HCT116 (cell line): ENCODE data around the gene MEF2D. TPM values are rescaled to one million over a fixed set of nuclear protein-coding genes. Genes with fewer than 3 reads are reported as not detected.

Experiments used
- ATAC-seq: fragments of 200-7000 bp; cut with Tn5 transposase; 2 replicates; pipeline ENCODE4 v1.9.1; 2020; ENCODE audit warnings: mild to moderate bottlenecking, moderate library complexity
- BruUV-seq: library from RNA; stranded (reverse); fragments of 400-500 nt; replicated peaks from 2 replicates; lab custom pipeline; 2021; lab: Mats Ljungman, UMichigan
- CTCF ChIA-PET: fragments of 300-600 bp; sonication (Branson Sonifier 250); formaldehyde crosslinking; loops from one replicate; lab custom pipeline; 2021; ENCODE audit warnings: antibody characterized with exemption; lab: Charles Lee
- POLR2A ChIA-PET: fragments of 300-600, 350-600 bp; sonication (Branson Sonifier 250); formaldehyde crosslinking; loops from one replicate; lab custom pipeline; 2021; ENCODE audit warnings: antibody characterized with exemption; lab: Charles Lee
- RAD21 ChIA-PET, 2 experiments: fragments of 300-600 bp; sonication (Branson Sonifier 250); formaldehyde crosslinking; loops; one replicate each; lab custom pipeline; 2023; ENCODE audit warnings: low total read pairs in 2 of 2; ENCODE audit not compliant: uncharacterized antibody in 2 of 2, unreplicated experiment in 2 of 2, low non-redundant PET in 1 of 2; lab: Charles Lee
- DNase-seq: peaks from one replicate; pipeline ENCODE4 v3.0.0-alpha.2; 2010; ENCODE audit warnings: low read depth, low spot score
- H2AFZ ChIP-seq: fragments of 200-600 bp; shearing (Covaris generic), sonication (generic); 2 replicates; pipeline ENCODE4 v1.6.1; 2017; ENCODE audit warnings: low read depth, mixed run types, mixed read lengths, antibody characterized with exemption, low read length; ENCODE audit not compliant: poor library complexity, severe bottlenecking
- H3K27ac ChIP-seq: 2 replicates; pipeline ENCODE4 v1.5.1; 2012; ENCODE audit warnings: low read depth, low read length
- H3K27me3 ChIP-seq: fragments of 200-600 bp; sonication (generic); 2 replicates; pipeline ENCODE4 v1.6.1; 2016; ENCODE audit warnings: mixed run types, low read length, mixed read lengths; ENCODE audit not compliant: insufficient read depth
- H3K36me3 ChIP-seq, 2 experiments: fragments of 200-500 bp in 1 of 2; fragments of 200-600 bp in 1 of 2; sonication (Bioruptor generic) in 1 of 2; sonication (generic) in 1 of 2; 2 replicates each; pipeline versions ENCODE4 v1.5.1 to v1.6.1; 2014 to 2016; ENCODE audit warnings: low read length in 2 of 2, inconsistent platforms in 1 of 2, mixed read lengths in 1 of 2, mixed run types in 1 of 2; ENCODE audit not compliant: insufficient read depth in 2 of 2, control insufficient read depth in 1 of 2
- H3K4me1 ChIP-seq, 2 experiments: fragments of 200-600 bp in 1 of 2; sonication (generic) in 1 of 2; 2 replicates each; pipeline versions ENCODE4 v1.5.1 to v1.6.1; 2012 to 2017; ENCODE audit warnings: low read length in 2 of 2, inconsistent platforms in 1 of 2, mild to moderate bottlenecking in 1 of 2, mixed read lengths in 1 of 2, mixed run types in 1 of 2, moderate library complexity in 1 of 2; ENCODE audit not compliant: insufficient read depth in 2 of 2, control insufficient read depth in 1 of 2
- H3K4me2 ChIP-seq: fragments of 200-600 bp; sonication (generic); 2 replicates; pipeline ENCODE4 v1.6.1; 2017; ENCODE audit warnings: mixed run types, low read length, mixed read lengths
- H3K4me3 ChIP-seq, 2 experiments: fragments of 200-600 bp in 1 of 2; sonication (generic) in 1 of 2; replicated peaks in 1 of 2; 2 replicates each; pipeline ENCODE4 v1.5.1; 2011 to 2016; ENCODE audit warnings: low read length in 2 of 2, control low read depth in 1 of 2, low read depth in 1 of 2, mild to moderate bottlenecking in 1 of 2, mixed read lengths in 1 of 2, mixed run types in 1 of 2
- H3K79me2 ChIP-seq: fragments of 200-600 bp; sonication (generic); 2 replicates; pipeline ENCODE4 v1.6.1; 2017; ENCODE audit warnings: mild to moderate bottlenecking, mixed run types, low read length, moderate library complexity, mixed read lengths; ENCODE audit not compliant: insufficient read depth
- H3K9ac ChIP-seq: fragments of 200-600 bp; sonication (generic); 2 replicates; pipeline ENCODE4 v1.6.1; 2016; ENCODE audit warnings: low read length, mixed read lengths
- H3K9me2 ChIP-seq: fragments of 200-600 bp; sonication (generic), shearing (Covaris generic); 2 replicates; pipeline ENCODE4 v1.6.1; 2017; ENCODE audit warnings: mixed run types, mild to moderate bottlenecking, moderate library complexity; ENCODE audit not compliant: insufficient read depth
- H3K9me3 ChIP-seq, 2 experiments: fragments of 200-500 bp in 1 of 2; fragments of 200-600 bp in 1 of 2; sonication (Bioruptor generic) in 1 of 2; sonication (generic) in 1 of 2; 2 replicates each; pipeline ENCODE4 v1.6.1; 2014 to 2017; ENCODE audit warnings: low read length in 2 of 2, mixed read lengths in 2 of 2, inconsistent platforms in 1 of 2, low read depth in 1 of 2, mild to moderate bottlenecking in 1 of 2, mixed run types in 1 of 2, moderate library complexity in 1 of 2; ENCODE audit not compliant: control insufficient read depth in 1 of 2, insufficient read depth in 1 of 2
- H4K20me1 ChIP-seq: fragments of 200-600 bp; sonication (generic), shearing (Covaris generic); 2 replicates; pipeline ENCODE4 v1.6.1; 2017; ENCODE audit warnings: mixed run types, mild to moderate bottlenecking, moderate library complexity; ENCODE audit not compliant: insufficient read depth
- CBX3 ChIP-seq: IDR thresholded peaks from 2 replicates; pipeline ENCODE4 v1.6.1; 2012; ENCODE audit warnings: low read depth
- EGR1 ChIP-seq: IDR thresholded peaks from 2 replicates; pipeline ENCODE4 v1.6.1; 2012; ENCODE audit warnings: low read depth
- EZH2 ChIP-seq: fragments of 200-600 bp; sonication (generic); IDR thresholded peaks from 2 replicates; pipeline ENCODE4 v1.6.1; 2017; ENCODE audit warnings: antibody characterized with exemption, mixed run types
- EZH2phosphoT487 ChIP-seq: fragments of 200-600 bp; IDR thresholded peaks from 2 replicates; pipeline ENCODE4 v1.6.1; 2018; ENCODE audit warnings: antibody characterized with exemption, borderline replicate concordance
- POLR2A ChIP-seq: IDR thresholded peaks from 2 replicates; pipeline ENCODE4 v1.7.0; 2011; ENCODE audit warnings: borderline replicate concordance; ENCODE audit not compliant: insufficient read depth, insufficient read length; ENCODE audit errors: extremely low read depth
- POLR2AphosphoS5 ChIP-seq: IDR thresholded peaks from 2 replicates; pipeline ENCODE4 v1.6.1; 2011; ENCODE audit warnings: mild to moderate bottlenecking, low read depth, low read length, moderate library complexity
- RAD21 ChIP-seq: IDR thresholded peaks from 2 replicates; pipeline ENCODE4 v1.6.1; 2012; ENCODE audit warnings: low read depth, mild to moderate bottlenecking
- SIN3A ChIP-seq: IDR thresholded peaks from 2 replicates; pipeline ENCODE4 v1.6.1; 2012; ENCODE audit warnings: low read depth
- SP1 ChIP-seq: IDR thresholded peaks from 2 replicates; pipeline ENCODE4 v1.6.1; 2012; ENCODE audit warnings: low read depth
- SRF ChIP-seq: IDR thresholded peaks from 2 replicates; pipeline ENCODE4 v1.6.1; 2012; ENCODE audit warnings: low read depth
- YY1 ChIP-seq: IDR thresholded peaks from 2 replicates; pipeline ENCODE4 v1.6.1; 2011; ENCODE audit warnings: low read length, low read depth, moderate library complexity, mild to moderate bottlenecking; ENCODE audit not compliant: insufficient replicate concordance; ENCODE audit errors: extremely low read depth
- ZFX ChIP-seq: fragments of 450-650 bp; IDR thresholded peaks from 2 replicates; pipeline ENCODE4 v1.6.1; 2017
- ZNF274 ChIP-seq: fragments of 200-500 bp; sonication (Bioruptor generic); IDR thresholded peaks from 2 replicates; pipeline ENCODE4 v1.6.1; 2014; ENCODE audit warnings: mild to moderate bottlenecking, low read depth, low read length, inconsistent platforms
- intact Hi-C: fragments of 100-400 bp; cut with micrococcal nuclease; formaldehyde crosslinking; loops from 2 replicates; pipeline ENCODE4 v1.10.0; 2022
- total RNA-seq: library from RNA; stranded (reverse); gene quantifications from one replicate; pipeline ENCODE4 v1.2.1, GENCODE V29; 2021; ENCODE audit not compliant: unreplicated experiment
- TF ChIP-seq, protein P1 (sequence below): IDR thresholded peaks from 2 replicates; pipeline ENCODE4 v1.6.1; 2012; ENCODE audit warnings: low read depth
- TF ChIP-seq, protein P2 (sequence below), 3 experiments: fragments of 200-600 bp in 1 of 3; sonication (generic) in 1 of 3; IDR thresholded peaks in 2 of 3; conservative IDR thresholded peaks in 1 of 3; 2 replicates each; pipeline ENCODE4 v1.5.1; 2012 to 2017; ENCODE audit warnings: low read depth in 2 of 3, low read length in 2 of 3, antibody characterized with exemption in 1 of 3, borderline replicate concordance in 1 of 3, control low read depth in 1 of 3, mild to moderate bottlenecking in 1 of 3, mixed read lengths in 1 of 3, mixed run types in 1 of 3, moderate library complexity in 1 of 3; ENCODE audit not compliant: insufficient read depth in 1 of 3
- TF ChIP-seq, protein P3 (sequence below): IDR thresholded peaks from 2 replicates; pipeline ENCODE4 v1.6.1; 2012

Gene MEF2D
- total RNA-seq, 1 experiment from 2014 or later: 44.2 TPM

DNA sequence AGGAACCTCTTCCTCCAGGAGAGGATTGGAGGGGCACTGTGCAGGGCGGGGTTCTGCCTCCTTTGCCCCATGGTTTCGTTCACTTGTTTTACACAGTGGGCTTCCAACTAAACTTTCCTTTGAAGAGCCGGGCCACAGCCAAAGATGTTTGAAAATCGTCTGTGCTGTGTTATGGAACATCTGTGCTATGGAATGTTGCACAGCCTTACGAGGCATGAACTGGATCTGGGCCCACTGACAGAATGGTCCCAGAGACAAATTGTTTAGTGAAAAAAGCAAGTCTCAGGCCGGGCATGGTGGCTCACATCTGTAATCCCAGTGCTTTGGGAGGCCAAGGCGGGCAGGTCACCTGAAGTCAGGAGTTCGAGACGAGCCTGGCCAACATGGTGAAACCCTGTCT, 12.6 kb upstream of the MEF2D start (continued):
- TF ChIP-seq, protein P1, sequence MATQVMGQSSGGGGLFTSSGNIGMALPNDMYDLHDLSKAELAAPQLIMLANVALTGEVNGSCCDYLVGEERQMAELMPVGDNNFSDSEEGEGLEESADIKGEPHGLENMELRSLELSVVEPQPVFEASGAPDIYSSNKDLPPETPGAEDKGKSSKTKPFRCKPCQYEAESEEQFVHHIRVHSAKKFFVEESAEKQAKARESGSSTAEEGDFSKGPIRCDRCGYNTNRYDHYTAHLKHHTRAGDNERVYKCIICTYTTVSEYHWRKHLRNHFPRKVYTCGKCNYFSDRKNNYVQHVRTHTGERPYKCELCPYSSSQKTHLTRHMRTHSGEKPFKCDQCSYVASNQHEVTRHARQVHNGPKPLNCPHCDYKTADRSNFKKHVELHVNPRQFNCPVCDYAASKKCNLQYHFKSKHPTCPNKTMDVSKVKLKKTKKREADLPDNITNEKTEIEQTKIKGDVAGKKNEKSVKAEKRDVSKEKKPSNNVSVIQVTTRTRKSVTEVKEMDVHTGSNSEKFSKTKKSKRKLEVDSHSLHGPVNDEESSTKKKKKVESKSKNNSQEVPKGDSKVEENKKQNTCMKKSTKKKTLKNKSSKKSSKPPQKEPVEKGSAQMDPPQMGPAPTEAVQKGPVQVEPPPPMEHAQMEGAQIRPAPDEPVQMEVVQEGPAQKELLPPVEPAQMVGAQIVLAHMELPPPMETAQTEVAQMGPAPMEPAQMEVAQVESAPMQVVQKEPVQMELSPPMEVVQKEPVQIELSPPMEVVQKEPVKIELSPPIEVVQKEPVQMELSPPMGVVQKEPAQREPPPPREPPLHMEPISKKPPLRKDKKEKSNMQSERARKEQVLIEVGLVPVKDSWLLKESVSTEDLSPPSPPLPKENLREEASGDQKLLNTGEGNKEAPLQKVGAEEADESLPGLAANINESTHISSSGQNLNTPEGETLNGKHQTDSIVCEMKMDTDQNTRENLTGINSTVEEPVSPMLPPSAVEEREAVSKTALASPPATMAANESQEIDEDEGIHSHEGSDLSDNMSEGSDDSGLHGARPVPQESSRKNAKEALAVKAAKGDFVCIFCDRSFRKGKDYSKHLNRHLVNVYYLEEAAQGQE: no peak
- no peak for TF ChIP-seq EZH2

GRCh38 chr1:156511644-156512043, 11.1 kb upstream of the MEF2D start:
- ChIA-PET RAD21 (no interaction called here), POLR2A (no interaction called here), CTCF (no interaction called here)
- ATAC-seq (no peak), DNase-seq (no peak)
- no peaks in the 10 kb centered on the region for H3K27me3 ChIP-seq
- H3K36me3 ChIP-seq: no peaks in the 10 kb centered on the region
- intact Hi-C loops: loop anchor here (5.0 kb wide), 1 partner anchor 41 kb away; no protein-coding TSS in a partner anchor
- H3K9me3 ChIP-seq: no peaks in the 10 kb centered on the region
- no peak overlapping the region for H3K4me3 ChIP-seq
- H3K27ac ChIP-seq: no peak overlapping the region
- H2AFZ ChIP-seq: no peak overlapping the region
- peaks cover 0 to 9% of the 10 kb centered on the region in 2 experiments; a peak in 1 of 4 replicates for H3K4me1 ChIP-seq
- H3K9ac ChIP-seq: no peak overlapping the region
- H3K9me2 ChIP-seq: no peaks in the 10 kb centered on the region
- no peaks in the 10 kb centered on the region for H3K79me2 ChIP-seq
- H4K20me1 ChIP-seq: no peaks in the 10 kb centered on the region
- H3K4me2 ChIP-seq: no peak overlapping the region
- no TSS peak for BruUV-seq
- TF ChIP-seq SRF (no peak), SP1 (no peak), EZH2 (no peak), SIN3A (no peak), RAD21 (no peak), POLR2A (no peak), EGR1 (no peak), ZFX (no peak), YY1 (no peak), ZNF274 (no peak), POLR2AphosphoS5 (no peak), CBX3 (no peak), EZH2phosphoT487 (no peak)
- TF ChIP-seq, protein P2, sequence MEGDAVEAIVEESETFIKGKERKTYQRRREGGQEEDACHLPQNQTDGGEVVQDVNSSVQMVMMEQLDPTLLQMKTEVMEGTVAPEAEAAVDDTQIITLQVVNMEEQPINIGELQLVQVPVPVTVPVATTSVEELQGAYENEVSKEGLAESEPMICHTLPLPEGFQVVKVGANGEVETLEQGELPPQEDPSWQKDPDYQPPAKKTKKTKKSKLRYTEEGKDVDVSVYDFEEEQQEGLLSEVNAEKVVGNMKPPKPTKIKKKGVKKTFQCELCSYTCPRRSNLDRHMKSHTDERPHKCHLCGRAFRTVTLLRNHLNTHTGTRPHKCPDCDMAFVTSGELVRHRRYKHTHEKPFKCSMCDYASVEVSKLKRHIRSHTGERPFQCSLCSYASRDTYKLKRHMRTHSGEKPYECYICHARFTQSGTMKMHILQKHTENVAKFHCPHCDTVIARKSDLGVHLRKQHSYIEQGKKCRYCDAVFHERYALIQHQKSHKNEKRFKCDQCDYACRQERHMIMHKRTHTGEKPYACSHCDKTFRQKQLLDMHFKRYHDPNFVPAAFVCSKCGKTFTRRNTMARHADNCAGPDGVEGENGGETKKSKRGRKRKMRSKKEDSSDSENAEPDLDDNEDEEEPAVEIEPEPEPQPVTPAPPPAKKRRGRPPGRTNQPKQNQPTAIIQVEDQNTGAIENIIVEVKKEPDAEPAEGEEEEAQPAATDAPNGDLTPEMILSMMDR (IDR thresholded peaks at IDR 0.05 in 2 of 3, conservative IDR thresholded peaks at IDR 0.05 in 1 of 3; ENCODE audit: borderline replicate concordance in 1 of 3, insufficient read depth in 1 of 3, low read depth in 2 of 3, low read length in 2 of 3): no peak
- TF ChIP-seq, protein P3, sequence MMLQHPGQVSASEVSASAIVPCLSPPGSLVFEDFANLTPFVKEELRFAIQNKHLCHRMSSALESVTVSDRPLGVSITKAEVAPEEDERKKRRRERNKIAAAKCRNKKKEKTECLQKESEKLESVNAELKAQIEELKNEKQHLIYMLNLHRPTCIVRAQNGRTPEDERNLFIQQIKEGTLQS: no peak
